Activated T-helper 1 cell treated with Interleukin-2 at 50 U/mL for 16 hours (primary cell): ENCODE results near the gene TSEN34.

Experiments
- DNase-seq: peaks from one replicate; pipeline ENCODE4 v3.0.0-alpha.2; 2020; ENCODE audit warnings: low read depth

The TSEN34 gene

DNA sequence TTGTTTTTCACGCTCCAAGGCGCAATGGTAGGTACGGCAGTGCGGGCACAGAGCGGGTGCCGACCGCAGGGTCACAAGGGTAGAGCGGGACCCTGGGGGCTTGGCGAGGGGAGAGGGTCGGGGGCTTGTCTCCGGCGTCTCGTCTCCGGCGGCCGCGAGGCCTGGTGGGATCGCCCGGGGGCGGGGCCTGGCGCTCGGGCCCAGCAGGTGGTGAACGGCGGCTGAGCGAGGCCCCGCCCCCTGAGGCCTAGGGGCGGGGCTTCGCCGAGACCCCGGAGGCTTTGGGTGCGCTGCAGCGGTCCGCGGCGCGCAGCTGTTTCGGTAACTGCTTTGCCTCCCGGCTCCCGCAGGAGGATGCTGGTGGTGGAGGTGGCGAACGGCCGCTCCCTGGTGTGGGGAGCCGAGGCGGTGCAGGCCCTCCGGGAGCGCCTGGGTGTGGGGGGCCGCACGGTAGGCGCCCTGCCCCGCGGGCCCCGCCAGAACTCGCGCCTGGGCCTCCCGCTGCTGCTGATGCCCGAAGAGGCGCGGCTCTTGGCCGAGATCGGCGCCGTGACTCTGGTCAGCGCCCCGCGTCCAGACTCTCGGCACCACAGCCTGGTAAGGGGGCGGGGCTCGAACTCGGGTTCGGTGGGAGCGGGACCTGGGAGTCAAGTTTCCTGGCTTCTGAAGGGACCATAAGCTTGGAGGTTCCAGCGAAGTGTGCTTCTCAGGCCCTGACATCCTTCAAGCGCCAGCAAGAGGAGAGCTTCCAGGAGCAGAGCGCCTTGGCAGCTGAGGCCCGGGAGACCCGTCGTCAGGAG is at the start of gene TSEN34:
Gene TSEN34, plus strand, starts transcription at position 298 of the 800 bp plus-strand sequence. Its CDS starts 57 bp downstream, at position 355.
- DNase-seq: peak; percentile 79

- DNase-seq: no peak
These were observed 49.8 kb upstream of the TSEN34 start for GRCh38 chr19:54141356-54141755.

GRCh38 chr19:54142166-54142780 is 48.8 kb upstream of the TSEN34 start:
- DNase-seq: no peak

GRCh38 chr19:54145541-54146158 is 45.5 kb upstream of the TSEN34 start:
- no peak for DNase-seq

DNA sequence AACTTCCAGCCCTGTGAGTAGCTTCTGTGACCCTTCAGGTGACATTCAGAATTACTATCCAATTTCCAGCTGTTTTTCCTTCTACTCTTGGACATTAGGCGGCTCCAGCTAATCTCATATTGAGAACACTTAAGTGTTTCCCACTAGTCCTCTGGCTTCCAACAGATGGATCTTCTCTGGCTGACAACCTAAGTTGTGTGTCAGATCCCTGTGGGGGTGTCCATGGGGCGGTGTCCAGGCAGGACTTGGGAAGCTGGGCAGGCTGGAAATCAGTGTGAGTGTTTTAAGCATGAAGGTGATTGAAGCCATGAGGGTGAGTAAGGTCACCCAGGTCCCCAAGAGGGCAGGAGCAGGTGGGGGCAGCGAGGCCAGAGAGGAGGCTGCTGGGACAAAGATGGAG is 43.4 kb upstream of the TSEN34 start:
- no peak for DNase-seq

DNA sequence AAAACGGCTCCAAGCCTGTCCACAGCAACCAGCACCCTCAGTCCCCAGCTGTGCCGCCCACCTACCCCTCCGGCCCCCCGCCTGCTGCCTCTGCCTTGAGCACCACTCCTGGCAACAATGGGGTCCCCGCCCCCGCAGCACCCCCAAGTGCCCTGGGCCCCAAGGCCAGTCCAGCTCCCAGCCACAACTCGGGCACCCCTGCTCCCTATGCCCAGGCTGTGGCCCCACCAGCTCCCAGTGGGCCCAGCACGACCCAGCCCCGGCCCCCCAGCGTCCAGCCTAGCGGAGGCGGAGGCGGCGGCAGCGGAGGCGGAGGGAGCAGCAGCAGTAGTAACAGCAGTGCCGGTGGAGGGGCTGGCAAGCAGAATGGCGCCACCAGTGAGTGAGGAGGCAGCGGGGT is 43.0 kb upstream of the TSEN34 start:
- DNase-seq: no peak

- no peak for DNase-seq
These were observed 41.9 kb upstream of the TSEN34 start for GRCh38 chr19:54149021-54149812.

DNA sequence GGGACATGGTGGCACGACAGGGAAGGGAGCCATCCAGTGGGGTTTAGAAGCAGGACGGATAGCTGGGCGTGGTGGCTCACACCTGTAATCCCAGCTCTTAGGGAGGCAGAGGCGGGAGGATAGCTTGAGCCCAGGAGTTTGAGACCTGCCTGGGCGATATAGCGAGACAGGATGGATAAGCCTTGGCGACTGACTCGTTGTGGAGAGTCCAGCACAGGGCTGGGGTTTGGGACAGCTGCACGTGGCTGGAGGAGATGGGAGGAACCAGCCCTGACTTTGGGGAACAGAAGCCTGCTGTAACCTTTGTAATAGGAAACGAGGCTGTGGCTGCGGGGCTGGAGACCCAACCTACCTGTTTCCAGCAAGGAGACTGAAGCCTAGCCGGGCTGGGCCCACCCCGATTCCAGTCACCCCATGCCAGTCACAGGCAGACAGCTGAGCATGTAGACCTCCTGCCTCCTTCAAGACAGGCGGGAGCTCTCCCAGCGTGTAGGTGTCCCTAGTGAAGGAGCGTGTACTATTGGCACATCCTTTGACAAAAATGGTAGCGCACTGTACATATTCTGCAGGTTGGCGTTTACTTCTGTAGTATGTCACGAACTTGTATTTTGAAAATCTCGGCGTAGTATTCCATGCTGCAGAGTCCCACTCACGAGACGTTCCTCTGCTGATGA is 39.6 kb upstream of the TSEN34 start:
- DNase-seq: no peak

GRCh38 chr19:54152267-54152666 is 38.8 kb upstream of the TSEN34 start:
- DNase-seq: no peak

DNA sequence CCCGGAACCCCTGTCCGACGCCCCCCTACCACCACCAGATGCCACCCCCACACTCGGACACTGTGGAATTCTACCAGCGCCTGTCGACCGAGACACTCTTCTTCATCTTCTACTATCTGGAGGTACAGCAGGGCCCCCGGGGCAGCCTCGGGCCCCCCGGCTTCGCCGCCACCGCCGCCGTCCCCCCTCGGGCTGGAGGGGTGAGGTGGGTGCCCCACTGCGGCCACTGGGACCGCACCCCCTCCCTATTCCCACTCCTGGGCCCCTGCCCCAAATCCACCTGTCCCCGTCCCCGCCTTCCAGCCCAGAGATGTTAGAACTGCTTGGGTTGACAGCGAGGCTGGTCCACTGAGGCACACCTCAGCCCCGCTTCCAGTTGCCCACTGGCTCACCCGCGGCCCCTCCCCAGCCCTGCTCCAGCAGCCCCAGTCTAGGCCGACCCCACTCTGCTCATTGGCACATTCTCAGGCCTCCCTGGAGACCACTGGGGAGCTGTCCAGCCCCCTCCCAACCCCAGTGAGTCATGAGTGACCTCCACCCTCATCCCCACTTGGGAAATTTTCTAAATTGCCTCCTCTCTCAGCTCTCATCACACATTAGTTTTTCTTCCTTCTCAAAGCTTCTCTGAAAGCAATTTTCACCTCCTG is 38.1 kb upstream of the TSEN34 start:
- DNase-seq: no peak

- no peak for DNase-seq
These were observed 37.3 kb upstream of the TSEN34 start for GRCh38 chr19:54153731-54154326.

- no peak for DNase-seq
These were observed 36.3 kb upstream of the TSEN34 start for GRCh38 chr19:54154603-54155345.

GRCh38 chr19:54155694-54156093 is 35.4 kb upstream of the TSEN34 start:
- DNase-seq: no peak

DNA sequence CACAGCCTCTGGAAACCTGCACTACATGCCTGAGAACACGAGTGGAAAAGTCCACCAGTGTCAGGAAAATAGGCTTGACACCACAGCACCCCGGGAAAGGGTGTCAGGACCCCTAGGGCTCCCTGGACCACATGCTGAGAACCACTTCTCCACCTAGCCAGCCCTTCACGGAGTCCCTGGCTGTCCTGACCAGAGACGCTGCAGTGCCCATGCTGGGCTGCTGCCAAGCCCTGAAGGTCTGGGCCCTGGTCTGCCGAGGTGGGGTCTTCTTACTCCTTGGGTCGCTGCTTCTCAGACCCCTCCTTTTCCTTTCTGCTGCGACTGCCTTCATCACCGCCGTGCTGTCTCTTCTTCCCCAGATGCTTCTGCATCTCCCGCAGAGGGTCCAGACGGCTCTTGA is 34.6 kb upstream of the TSEN34 start:
- no peak for DNase-seq

GRCh38 chr19:54156953-54157352 is 34.2 kb upstream of the TSEN34 start:
- no peak for DNase-seq

- no peak for DNase-seq
These were observed 32.2 kb upstream of the TSEN34 start for GRCh38 chr19:54158812-54159351.

DNA sequence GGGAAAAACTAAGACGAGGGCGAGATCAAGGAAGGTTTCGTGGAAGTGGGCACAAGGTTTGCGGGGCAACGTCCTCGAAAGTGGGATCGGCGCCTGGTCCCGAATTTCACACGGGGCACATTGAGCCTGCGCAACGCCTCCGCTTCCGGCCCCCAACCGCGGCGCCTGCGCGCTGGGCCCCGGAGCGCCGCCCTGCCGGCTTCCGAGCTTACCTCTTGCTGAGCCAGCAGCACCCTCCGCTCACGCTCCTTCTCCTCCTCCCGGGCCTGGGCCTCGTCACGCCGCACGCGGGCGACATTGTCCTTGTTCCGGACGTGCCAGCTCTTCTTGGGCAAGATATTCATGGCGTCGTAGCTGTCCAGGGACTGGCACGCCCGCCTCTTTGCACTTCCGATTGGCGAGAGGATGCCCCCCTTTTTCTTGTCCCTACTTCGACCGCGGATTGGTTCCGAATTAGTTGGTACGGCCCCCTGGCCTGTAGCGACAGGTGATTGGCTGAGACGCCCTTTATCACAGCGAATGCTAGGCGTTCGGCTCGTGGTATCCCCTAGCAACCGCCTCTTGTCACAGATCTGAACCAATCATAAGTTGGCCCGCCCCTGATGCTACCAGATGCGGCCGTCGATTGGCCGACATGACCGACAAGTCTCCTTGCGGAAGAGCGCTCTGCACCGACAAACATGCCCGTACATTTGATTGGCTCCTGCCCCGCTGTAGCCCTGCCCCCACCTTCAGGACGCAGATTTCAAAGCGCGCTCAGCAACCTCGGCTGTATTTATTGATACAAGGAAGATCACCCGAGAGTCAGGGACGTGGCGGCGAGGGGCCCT is 31.5 kb upstream of the TSEN34 start, which contains the start of gene LENG1:
Gene LENG1, minus strand, starts transcription at position 370 of the 830 bp plus-strand sequence. Its CDS starts 26 bp downstream, at position 344.
- DNase-seq: peak; percentile 97

- DNase-seq: no peak
These were observed 30.8 kb upstream of the TSEN34 start for GRCh38 chr19:54160182-54160811.
